Natural killer cell (primary cell): ENCODE results near the gene CD8B2. TPM values are rescaled to one million over a fixed set of nuclear protein-coding genes. Genes with fewer than 3 reads are reported as not detected.

ENCODE experiments used
- ATAC-seq, 3 donors: fragments of 150-1000 bp in 2 of 3; fragments of 200-7000 bp in 1 of 3; cut with Tn5 transposase; 1 replicate in 1 of 3; 2 replicates in 2 of 3; pipeline ENCODE4 v1.10.0; 2021; ENCODE audit warnings: mild to moderate bottlenecking in 2 of 3, moderate library complexity in 2 of 3
- DNase-seq, 2 donors: peaks; one replicate each; pipeline versions ENCODE4 v3.0.0 to v3.0.0-alpha.2; 2013 to 2021; ENCODE audit warnings: mixed read lengths in 1 of 2
- H3K27ac ChIP-seq: one replicate; pipeline ENCODE4 v1.5.1; 2013; ENCODE audit warnings: mild to moderate bottlenecking, low read length
- H3K27me3 ChIP-seq: one replicate; pipeline ENCODE4 v1.6.1; 2013; ENCODE audit warnings: low read length; ENCODE audit not compliant: control insufficient read depth, insufficient read depth
- H3K36me3 ChIP-seq: one replicate; pipeline ENCODE4 v1.6.1; 2013; ENCODE audit warnings: low read length; ENCODE audit not compliant: control insufficient read depth, insufficient read depth
- H3K4me1 ChIP-seq: one replicate; pipeline ENCODE4 v1.6.1; 2013; ENCODE audit warnings: low read length; ENCODE audit not compliant: control insufficient read depth, insufficient read depth
- H3K4me3 ChIP-seq: one replicate; pipeline ENCODE4 v1.5.1; 2013; ENCODE audit warnings: low read length
- H3K9me3 ChIP-seq: one replicate; pipeline ENCODE4 v1.6.1; 2013; ENCODE audit warnings: low read length; ENCODE audit not compliant: control insufficient read depth, insufficient read depth
- H3K27ac Mint-ChIP-seq, 2 donors: one replicate each; pipeline ENCODE4 v1.8.0; 2022; ENCODE audit warnings: mild to moderate bottlenecking in 2 of 2, mixed read lengths in 2 of 2, moderate library complexity in 1 of 2
- H3K27me3 Mint-ChIP-seq, 2 donors: one replicate each; pipeline ENCODE4 v1.8.0; 2022; ENCODE audit warnings: low read depth in 2 of 2, mixed read lengths in 2 of 2
- H3K36me3 Mint-ChIP-seq: one replicate; pipeline ENCODE4 v1.8.0; 2022; ENCODE audit warnings: mixed read lengths
- H3K4me1 Mint-ChIP-seq, 2 donors: one replicate each; pipeline ENCODE4 v1.8.0; 2022; ENCODE audit warnings: mixed read lengths in 2 of 2
- H3K4me3 Mint-ChIP-seq: one replicate; pipeline ENCODE4 v1.8.0; 2022; ENCODE audit warnings: mild to moderate bottlenecking, moderate library complexity, mixed read lengths
- H3K9me3 Mint-ChIP-seq, 2 donors: one replicate each; pipeline ENCODE4 v1.8.0; 2022; ENCODE audit warnings: mixed read lengths in 2 of 2
- WGBS: methylation state at CpG from one replicate; pipeline ENCODE4 v1.1.7; 2013; ENCODE audit warnings: missing lambda C conversion rate; ENCODE audit not compliant: insufficient coverage; 5-methylcytosine and 5-hydroxymethylcytosine counted together
- intact Hi-C: fragments of 100-400 bp; cut with micrococcal nuclease; formaldehyde crosslinking; loops from one replicate; pipeline ENCODE4 v1.14.2; 2022
- total RNA-seq, 4 donors: library from RNA; stranded (reverse); fragments of 120-200 nt in 1 of 4; gene quantifications; one replicate each; pipeline versions ENCODE4 v1.2.3 to v1.2.4, GENCODE V29; 2013 to 2022
- TF ChIP-seq, protein P1 (sequence below): fragments of 200-600 bp; IDR thresholded peaks from one replicate; pipeline ENCODE4 v1.8.0; 2022; ENCODE audit warnings: antibody characterized with exemption

CD8B2 gene
- total RNA-seq, 3 donors from 2014 or later (not counting 1 experiment from before 2014, with no cell fraction given), result 0.36 to 1.0 (median 0.49) TPM

DNA sequence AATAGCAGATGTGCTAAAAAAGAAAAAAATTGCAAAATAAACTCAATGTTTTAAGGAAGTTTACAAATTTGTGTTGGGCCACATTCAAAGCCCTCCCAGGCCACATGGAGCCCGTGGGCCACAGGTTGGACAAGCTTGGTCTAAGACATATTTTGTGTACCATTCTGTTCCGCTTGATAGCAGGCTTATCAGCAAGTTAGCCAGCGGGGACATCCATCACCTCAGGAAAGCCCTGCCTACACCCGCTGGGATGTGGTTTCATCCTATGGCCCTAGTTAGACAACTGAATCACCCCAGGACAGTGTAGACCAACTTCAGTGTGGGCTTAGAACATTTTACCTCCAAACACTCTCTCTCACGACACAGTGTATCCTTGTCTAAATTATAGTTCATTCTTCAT is 32.6 kb downstream of the CD8B2 start:
- no peak for ATAC-seq
- Histone ChIP-seq H3K27ac (no peak overlapping the region), H3K4me3 (no peak overlapping the region), H3K27me3 (no peaks in the 10 kb centered on the region), H3K4me1 (no peaks in the 10 kb centered on the region), H3K9me3 (peaks cover 7% of the 10 kb centered on the region), H3K36me3 (no peaks in the 10 kb centered on the region)
- intact Hi-C loops, result no loop called here
- Mint-ChIP-seq H3K27me3 (peaks cover 0 to 6% of the 10 kb centered on the region in 2 donors), H3K4me3 (no peak overlapping the region), H3K4me1 (no peaks in the 10 kb centered on the region), H3K27ac (no peak overlapping the region), H3K9me3 (peaks cover 2 to 5% of the 10 kb centered on the region in 2 donors), H3K36me3 (peaks cover 10% of the 10 kb centered on the region)
- 68% methylated on average over 4 of the region's 5 CpGs for WGBS
- TF ChIP-seq, protein P1, sequence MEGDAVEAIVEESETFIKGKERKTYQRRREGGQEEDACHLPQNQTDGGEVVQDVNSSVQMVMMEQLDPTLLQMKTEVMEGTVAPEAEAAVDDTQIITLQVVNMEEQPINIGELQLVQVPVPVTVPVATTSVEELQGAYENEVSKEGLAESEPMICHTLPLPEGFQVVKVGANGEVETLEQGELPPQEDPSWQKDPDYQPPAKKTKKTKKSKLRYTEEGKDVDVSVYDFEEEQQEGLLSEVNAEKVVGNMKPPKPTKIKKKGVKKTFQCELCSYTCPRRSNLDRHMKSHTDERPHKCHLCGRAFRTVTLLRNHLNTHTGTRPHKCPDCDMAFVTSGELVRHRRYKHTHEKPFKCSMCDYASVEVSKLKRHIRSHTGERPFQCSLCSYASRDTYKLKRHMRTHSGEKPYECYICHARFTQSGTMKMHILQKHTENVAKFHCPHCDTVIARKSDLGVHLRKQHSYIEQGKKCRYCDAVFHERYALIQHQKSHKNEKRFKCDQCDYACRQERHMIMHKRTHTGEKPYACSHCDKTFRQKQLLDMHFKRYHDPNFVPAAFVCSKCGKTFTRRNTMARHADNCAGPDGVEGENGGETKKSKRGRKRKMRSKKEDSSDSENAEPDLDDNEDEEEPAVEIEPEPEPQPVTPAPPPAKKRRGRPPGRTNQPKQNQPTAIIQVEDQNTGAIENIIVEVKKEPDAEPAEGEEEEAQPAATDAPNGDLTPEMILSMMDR, result no peak
- no peak for DNase-seq

DNA sequence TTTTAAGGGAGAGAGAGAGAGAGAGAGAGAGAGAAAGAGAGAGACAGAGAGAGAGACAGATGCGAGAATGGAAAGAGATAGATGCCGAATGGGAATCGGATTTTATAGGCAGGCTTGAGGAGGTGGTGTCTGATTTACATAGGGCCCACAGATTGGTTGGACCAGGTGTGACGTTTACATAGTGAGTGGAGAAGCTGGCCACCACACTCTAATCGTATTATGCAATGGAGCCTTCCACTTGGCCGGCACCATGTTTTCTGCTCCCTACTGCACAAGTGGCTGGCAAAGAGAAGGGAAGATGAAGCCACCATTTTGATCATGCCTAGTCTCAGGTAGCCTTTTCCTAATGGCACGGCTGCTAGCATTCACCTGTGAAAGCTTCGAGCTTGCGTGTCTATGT is 33.9 kb downstream of the CD8B2 start:
- TF ChIP-seq, protein P1, result no peak
- no peak for DNase-seq
- H3K27me3 Mint-ChIP-seq, result peaks cover 0 to 6% of the 10 kb centered on the region in 2 donors
- 82% methylated on average over 9 of the region's 9 CpGs for WGBS
- intact Hi-C loops, result no loop called here
- Histone ChIP-seq H3K36me3 (no peaks in the 10 kb centered on the region), H3K27ac (no peak overlapping the region), H3K4me3 (no peak overlapping the region), H3K9me3 (peaks cover 7% of the 10 kb centered on the region), H3K27me3 (no peaks in the 10 kb centered on the region), H3K4me1 (no peaks in the 10 kb centered on the region)
- no peak overlapping the region for H3K4me3 Mint-ChIP-seq
- peaks cover 10% of the 10 kb centered on the region for H3K36me3 Mint-ChIP-seq
- H3K4me1 Mint-ChIP-seq, result no peaks in the 10 kb centered on the region
- H3K9me3 Mint-ChIP-seq, result peaks cover 2 to 7% of the 10 kb centered on the region in 2 donors
- no peak for ATAC-seq
- H3K27ac Mint-ChIP-seq, result no peak overlapping the region

DNA sequence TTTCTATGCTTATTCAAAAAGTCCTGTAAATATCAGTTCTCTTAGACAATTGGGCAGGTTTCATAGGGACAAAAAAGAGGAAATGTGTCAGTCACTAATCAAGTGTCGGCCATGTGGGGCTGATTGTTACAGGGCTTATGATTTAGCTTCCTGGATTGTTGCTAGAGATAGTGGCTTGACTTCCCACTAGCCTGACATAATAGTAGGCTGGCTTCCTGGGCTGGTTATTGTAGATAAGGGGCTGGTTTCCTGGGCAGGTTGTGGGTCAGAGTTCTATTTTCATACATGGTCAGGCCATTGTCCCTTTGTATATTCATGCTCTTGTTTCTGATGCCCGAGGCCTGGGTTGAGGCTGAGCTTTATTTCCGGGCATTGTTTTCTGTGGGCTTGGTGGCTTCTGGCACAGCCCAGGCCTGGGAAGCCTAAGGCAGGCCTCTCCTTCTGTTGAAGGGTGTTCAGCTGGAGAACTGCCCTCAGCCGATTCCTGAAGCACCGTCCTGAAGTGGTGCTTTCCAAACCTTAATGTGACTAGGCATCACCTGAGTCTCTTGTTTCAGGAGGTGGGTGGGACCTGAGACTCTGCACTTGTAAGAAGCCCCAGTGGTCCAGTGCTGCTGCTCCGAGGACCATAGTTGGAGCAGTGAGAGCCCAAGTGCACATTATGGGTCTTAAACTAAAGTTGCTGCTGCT is 37.0 kb downstream of the CD8B2 start:
- Mint-ChIP-seq H3K36me3 (peaks cover 10% of the 10 kb centered on the region), H3K4me3 (no peak overlapping the region), H3K4me1 (no peaks in the 10 kb centered on the region), H3K27ac (no peak overlapping the region), H3K9me3 (peaks cover 2 to 7% of the 10 kb centered on the region in 2 donors), H3K27me3 (peaks cover 2 to 11% of the 10 kb centered on the region in 2 donors)
- no peak for ATAC-seq
- TF ChIP-seq, protein P1, result no peak
- no peak for DNase-seq
- H3K9me3 ChIP-seq, result peaks cover 7% of the 10 kb centered on the region
- WGBS, result 89% methylated on average over 6 of the region's 6 CpGs
- H3K4me1 ChIP-seq, result no peaks in the 10 kb centered on the region
- no peaks in the 10 kb centered on the region for H3K36me3 ChIP-seq
- no peak overlapping the region for H3K27ac ChIP-seq
- intact Hi-C loops, result no loop called here
- H3K27me3 ChIP-seq, result no peaks in the 10 kb centered on the region
- H3K4me3 ChIP-seq, result no peak overlapping the region

DNA sequence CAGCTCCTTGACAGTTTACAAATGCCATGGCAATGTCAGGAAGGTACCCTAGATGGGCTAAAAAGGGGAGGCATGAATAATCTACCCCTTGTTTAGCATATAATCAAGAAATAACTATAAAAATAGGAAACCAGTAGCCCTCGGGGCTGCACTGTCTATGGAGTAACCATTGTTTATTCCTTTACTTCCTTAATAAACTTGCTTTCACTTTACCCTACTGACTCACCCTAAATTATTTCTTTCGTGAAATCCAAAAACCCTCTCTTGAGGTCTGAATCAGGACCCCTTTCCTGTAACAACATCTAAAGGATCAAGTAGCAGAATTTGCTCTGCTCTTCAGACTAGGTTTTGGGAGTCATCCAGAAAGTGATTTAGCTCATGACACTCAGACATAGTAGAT is 43.7 kb downstream of the CD8B2 start:
- Histone ChIP-seq H3K9me3 (no peaks in the 10 kb centered on the region), H3K4me3 (no peak overlapping the region), H3K4me1 (no peaks in the 10 kb centered on the region), H3K27ac (no peak overlapping the region), H3K27me3 (no peaks in the 10 kb centered on the region), H3K36me3 (no peaks in the 10 kb centered on the region)
- WGBS, result 26% methylated on average over 2 of the region's 2 CpGs
- peaks cover 11 to 31% of the 10 kb centered on the region in 2 donors for H3K27me3 Mint-ChIP-seq
- DNase-seq (no peak), ATAC-seq (no peak)
- H3K9me3 Mint-ChIP-seq, result no peaks in the 10 kb centered on the region
- no peak overlapping the region for H3K4me3 Mint-ChIP-seq
- no peaks in the 10 kb centered on the region for H3K36me3 Mint-ChIP-seq
- no peaks in the 10 kb centered on the region for H3K4me1 Mint-ChIP-seq
- H3K27ac Mint-ChIP-seq, result no peak overlapping the region
- intact Hi-C loops, result no loop called here
- TF ChIP-seq, protein P1, result no peak
